GM12891 (cell line): Measurements from ENCODE around the gene CX3CL1.
A peak's percentile ranks its signal among the peaks of the same experiment; 100 is the strongest.

Source experiments
- PAX5 ChIP-seq: IDR thresholded peaks from 2 replicates; pipeline ENCODE4 v1.6.1; 2011; ENCODE audit warnings: low read length, moderate library complexity, mild to moderate bottlenecking; ENCODE audit not compliant: insufficient read depth, severe bottlenecking
- POLR2A ChIP-seq: IDR thresholded peaks from 2 replicates; pipeline ENCODE4 v1.6.1; 2011; ENCODE audit warnings: low read depth, low read length, control low read depth
- POLR2AphosphoS5 ChIP-seq: IDR thresholded peaks from 2 replicates; pipeline ENCODE4 v1.6.1; 2011; ENCODE audit warnings: low read depth, low read length, control low read depth
- SPI1 ChIP-seq: IDR thresholded peaks from 2 replicates; pipeline ENCODE4 v1.6.1; 2011; ENCODE audit warnings: low read depth, low read length, control low read depth
- TAF1 ChIP-seq: IDR thresholded peaks from 2 replicates; pipeline ENCODE4 v1.6.1; 2011; ENCODE audit warnings: low read depth, low read length, control low read depth

DNA sequence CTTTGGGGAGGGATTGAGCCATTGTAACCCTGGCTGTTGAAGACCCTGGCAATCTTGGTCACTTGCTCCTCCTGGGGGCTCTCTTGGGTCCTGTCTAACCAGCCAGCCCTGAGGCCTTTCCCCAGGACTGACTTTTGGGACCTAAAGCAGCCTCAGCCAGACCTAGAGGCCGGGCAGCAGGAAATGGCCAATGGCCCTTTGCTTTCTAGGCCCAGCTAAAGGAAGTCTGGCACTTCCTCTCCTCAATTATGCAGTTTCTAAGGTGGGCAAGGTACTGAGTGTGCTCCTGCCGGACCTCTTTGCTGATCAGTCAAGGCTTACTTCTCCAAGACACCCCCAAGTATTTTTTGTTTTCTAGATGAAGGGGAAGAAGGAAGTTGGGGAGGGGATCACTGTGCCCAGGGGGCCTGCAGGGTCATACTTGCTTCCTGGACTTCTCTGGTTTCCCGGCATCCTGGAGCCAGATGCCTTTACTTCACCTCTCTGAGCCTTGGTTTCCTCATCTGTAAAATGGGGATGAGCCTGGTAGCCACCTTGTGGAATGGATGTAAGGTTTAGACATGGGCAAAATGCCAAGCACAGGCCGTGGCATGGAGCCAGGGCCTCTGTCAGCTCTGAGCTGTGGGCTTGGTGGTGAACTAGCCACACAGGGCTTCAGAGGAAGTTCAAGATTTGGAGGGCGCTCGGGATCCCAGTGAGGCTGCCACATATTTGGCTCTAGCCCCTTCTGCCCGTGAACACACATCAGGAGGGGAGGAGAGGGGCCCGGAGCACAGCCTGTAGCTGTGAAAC lies 8.6 kb downstream of the CX3CL1 start:
- TF ChIP-seq POLR2A (no peak), TAF1 (no peak), POLR2AphosphoS5 (no peak), PAX5 (no peak), SPI1 (peak; percentile 53)
